Measurements from ENCODE around the gene ME2.

- TF ChIP-seq LEF1 (IDR thresholded peaks at IDR 0.05; ENCODE audit: borderline replicate concordance) (no peak), ELF4 (IDR thresholded peaks at IDR 0.05) (no peak), SUZ12 (IDR thresholded peaks at IDR 0.05) (no peak), FOXM1 (IDR thresholded peaks at IDR 0.05; ENCODE audit: borderline replicate concordance) (no peak), NFRKB (IDR thresholded peaks at IDR 0.05) (no peak), SP1 (IDR thresholded peaks at IDR 0.05) (no peak), TARDBP (IDR thresholded peaks at IDR 0.05) (no peak), FOXK2 (IDR thresholded peaks at IDR 0.05) (no peak), BHLHE40 (IDR thresholded peaks at IDR 0.05; ENCODE audit: borderline replicate concordance) (no peak)
Measured at GRCh38 chr18:50977037-50977760, 98.3 kb downstream of the ME2 start.

Data from HEK293T (cell line).